Mesenchymal stem cell (in vitro differentiated cells and primary cell): ENCODE results near the gene CHCHD6. TPM values are rescaled to one million over a fixed set of nuclear protein-coding genes. Genes with fewer than 3 reads are reported as not detected.

Experiments
- DNase-seq: peaks from one replicate; pipeline ENCODE4 v3.0.0-alpha.2; 2013
- H2AFZ ChIP-seq: one replicate; pipeline ENCODE4 v1.6.1; 2013; ENCODE audit warnings: low read depth, mild to moderate bottlenecking, control low read depth, inconsistent platforms, low read length, moderate library complexity
- H2AK5ac ChIP-seq: 2 replicates; pipeline ENCODE4 v1.6.1; 2013; ENCODE audit warnings: low read length, moderate library complexity, mild to moderate bottlenecking, inconsistent platforms; ENCODE audit not compliant: severe bottlenecking
- H2BK120ac ChIP-seq: one replicate; pipeline ENCODE4 v1.6.1; 2013; ENCODE audit warnings: low read depth, mild to moderate bottlenecking, inconsistent platforms, low read length, moderate library complexity
- H2BK12ac ChIP-seq, 2 experiments: one replicate each; pipeline ENCODE4 v1.6.1; 2013; ENCODE audit warnings: inconsistent platforms in 2 of 2, low read length in 2 of 2, mild to moderate bottlenecking in 2 of 2, moderate library complexity in 2 of 2, control low read depth in 1 of 2
- H2BK15ac ChIP-seq: one replicate; pipeline ENCODE4 v1.6.1; 2013; ENCODE audit warnings: mild to moderate bottlenecking, low read depth, inconsistent platforms; ENCODE audit not compliant: poor library complexity, severe bottlenecking
- H2BK5ac ChIP-seq: 2 replicates; pipeline ENCODE4 v1.6.1; 2013; ENCODE audit warnings: low read depth, mild to moderate bottlenecking, low read length, control low read depth, inconsistent platforms; ENCODE audit not compliant: poor library complexity, severe bottlenecking
- H3K14ac ChIP-seq, 2 experiments: one replicate each; pipeline ENCODE4 v1.6.1; 2013; ENCODE audit warnings: inconsistent platforms in 2 of 2, low read length in 2 of 2, control low read depth in 1 of 2, mild to moderate bottlenecking in 1 of 2, moderate library complexity in 1 of 2
- H3K18ac ChIP-seq, 2 experiments: one replicate each; pipeline ENCODE4 v1.6.1; 2013; ENCODE audit warnings: inconsistent platforms in 2 of 2, low read length in 2 of 2, control low read depth in 1 of 2, low read depth in 1 of 2, mild to moderate bottlenecking in 1 of 2
- H3K23ac ChIP-seq, 2 experiments: one replicate each; pipeline ENCODE4 v1.6.1; 2013; ENCODE audit warnings: inconsistent platforms in 2 of 2, low read length in 2 of 2, mild to moderate bottlenecking in 2 of 2, moderate library complexity in 2 of 2, control low read depth in 1 of 2
- H3K27ac ChIP-seq: 2 replicates; pipeline ENCODE4 v1.5.1; 2013; ENCODE audit warnings: mild to moderate bottlenecking, moderate library complexity, low read length, control low read depth, inconsistent platforms; ENCODE audit not compliant: poor library complexity, severe bottlenecking
- H3K27me3 ChIP-seq, 2 experiments: 2 replicates each; pipeline versions ENCODE4 v1.6.1 to v1.7.0; 2013; ENCODE audit warnings: low read length in 2 of 2, mild to moderate bottlenecking in 2 of 2, moderate library complexity in 2 of 2, control low read depth in 1 of 2, inconsistent platforms in 1 of 2; ENCODE audit not compliant: control insufficient read depth in 1 of 2, insufficient read depth in 1 of 2
- H3K36me3 ChIP-seq, 2 experiments: 2 replicates each; pipeline versions ENCODE4 v1.6.1 to v1.7.0; 2013; ENCODE audit warnings: low read length in 2 of 2, control low read depth in 1 of 2, inconsistent platforms in 1 of 2, low read depth in 1 of 2, mild to moderate bottlenecking in 1 of 2; ENCODE audit not compliant: insufficient read depth in 2 of 2, control insufficient read depth in 1 of 2
- H3K4ac ChIP-seq, 2 experiments: one replicate each; pipeline ENCODE4 v1.6.1; 2013; ENCODE audit warnings: inconsistent platforms in 2 of 2, low read length in 2 of 2, mild to moderate bottlenecking in 2 of 2, moderate library complexity in 2 of 2, control low read depth in 1 of 2, low read depth in 1 of 2
- H3K4me1 ChIP-seq: 2 replicates; pipeline ENCODE4 v1.6.1; 2013; ENCODE audit warnings: low read depth, low read length, control low read depth; ENCODE audit not compliant: control insufficient read depth, insufficient read depth
- H3K4me2 ChIP-seq: 2 replicates; pipeline ENCODE4 v1.6.1; 2013; ENCODE audit warnings: low read length, mild to moderate bottlenecking, inconsistent platforms; ENCODE audit not compliant: poor library complexity, severe bottlenecking
- H3K4me3 ChIP-seq, 2 experiments: 2 replicates each; pipeline versions ENCODE4 v1.5.1 to v1.7.0; 2013; ENCODE audit warnings: low read length in 2 of 2, mild to moderate bottlenecking in 2 of 2, control low read depth in 1 of 2, low read depth in 1 of 2; ENCODE audit not compliant: insufficient read depth in 1 of 2
- H3K79me1 ChIP-seq: replicated peaks from 2 replicates; pipeline ENCODE4 v1.6.1; 2013; ENCODE audit warnings: mild to moderate bottlenecking, control low read depth, low read length, inconsistent platforms; ENCODE audit not compliant: poor library complexity, severe bottlenecking
- H3K9ac ChIP-seq: 2 replicates; pipeline ENCODE4 v1.7.0; 2013; ENCODE audit warnings: mild to moderate bottlenecking, low read length, moderate library complexity
- H3K9me3 ChIP-seq: 2 replicates; pipeline ENCODE4 v1.7.0; 2013; ENCODE audit warnings: mild to moderate bottlenecking, low read length; ENCODE audit not compliant: control insufficient read depth
- H4K8ac ChIP-seq: one replicate; pipeline ENCODE4 v1.6.1; 2013; ENCODE audit warnings: inconsistent platforms, mild to moderate bottlenecking, low read length, moderate library complexity
- H4K91ac ChIP-seq: one replicate; pipeline ENCODE4 v1.6.1; 2013; ENCODE audit warnings: mild to moderate bottlenecking, low read length, inconsistent platforms
- WGBS: methylation state at CpG from one replicate; pipeline ENCODE4 v1.1.7; 2013; ENCODE audit warnings: mixed read lengths; 5-methylcytosine and 5-hydroxymethylcytosine counted together
- polyA plus RNA-seq, 2 experiments: library from polyadenylated mRNA; stranded (reverse); fragments of 200-250 nt; gene quantifications; one replicate each; pipeline ENCODE4 v1.2.3, GENCODE V29; 2013

CHCHD6 gene
- polyA plus RNA-seq (2013, experiment 1 of 2) = 11.8 TPM
- 11.2 TPM for polyA plus RNA-seq (2013, experiment 2 of 2)

GRCh38 chr3:126703512-126704493 is at the start of gene CHCHD6:
Gene CHCHD6, plus strand, starts transcription at chr3:126704240. Its CDS starts 73 bp downstream, at chr3:126704313.
- WGBS = 4% methylated on average over 69 of the region's 69 CpGs
- Histone ChIP-seq H2BK12ac (no peak within 1 kb of the TSS), H2BK120ac (no peak within 1 kb of the TSS), H2BK5ac (no peak within 1 kb of the TSS), H3K27me3 (peaks cover 2 to 11% of the 10 kb centered on the region in 2 experiments), H4K8ac (peak within 1 kb of the TSS; percentile 19), H3K9ac (peak within 1 kb of the TSS; percentile 85), H3K9me3 (peaks cover 5% of the 10 kb centered on the region), H4K91ac (no peak within 1 kb of the TSS), H3K4me3 (peak within 1 kb of the TSS; percentile 88 to 94), H3K27ac (no peak within 1 kb of the TSS), H2AK5ac (no peak within 1 kb of the TSS), H3K4me2 (peak within 1 kb of the TSS; percentile 71), H3K36me3 (no peaks in the 10 kb centered on the region), H2AFZ (peak within 1 kb of the TSS; percentile 95), H3K18ac (peak within 1 kb of the TSS in 1 of 2 experiments; percentile 77), H3K4ac (no peak within 1 kb of the TSS), H3K4me1 (peaks cover 7% of the 10 kb centered on the region), H3K79me1 (peaks cover 28% of the 10 kb centered on the region), H2BK15ac (no peak within 1 kb of the TSS), H3K23ac (no peak within 1 kb of the TSS), H3K14ac (peak within 1 kb of the TSS in 1 of 2 experiments; percentile 81)
- peak; percentile 95 for DNase-seq

- H3K23ac ChIP-seq = peak within 1 kb of the TSS; percentile 1 to 83
- peak within 1 kb of the TSS in 1 of 2 experiments; percentile 44 for H3K14ac ChIP-seq
- peak within 1 kb of the TSS; percentile 54 for H2BK120ac ChIP-seq
- peak within 1 kb of the TSS; percentile 75 for H2AFZ ChIP-seq
- H2BK12ac ChIP-seq = no peak within 1 kb of the TSS
- no peaks in the 10 kb centered on the region for H3K9me3 ChIP-seq
- no peak within 1 kb of the TSS for H2AK5ac ChIP-seq
- peaks cover 7 to 40% of the 10 kb centered on the region in 2 experiments for H3K27me3 ChIP-seq
- WGBS = under 1% methylated on average over 75 of the region's 102 CpGs
- H3K36me3 ChIP-seq = no peaks in the 10 kb centered on the region
- H3K4me3 ChIP-seq = peak within 1 kb of the TSS; percentile 83 to 84
- peak within 1 kb of the TSS; percentile 92 to 95 for H3K18ac ChIP-seq
- peak within 1 kb of the TSS; percentile 91 for H4K91ac ChIP-seq
- no peak within 1 kb of the TSS for H3K27ac ChIP-seq
- H3K4ac ChIP-seq = peak within 1 kb of the TSS; percentile 67 to 86
- peak within 1 kb of the TSS; percentile 54 for H3K4me2 ChIP-seq
- H3K9ac ChIP-seq = peak within 1 kb of the TSS; percentile 92
- H4K8ac ChIP-seq = peak within 1 kb of the TSS; percentile 96
- peak; percentile 70 for DNase-seq
- H2BK15ac ChIP-seq = peak within 1 kb of the TSS; percentile 91
- H3K79me1 ChIP-seq = peaks cover 6% of the 10 kb centered on the region
- H2BK5ac ChIP-seq = no peak within 1 kb of the TSS
- H3K4me1 ChIP-seq = peaks cover 2% of the 10 kb centered on the region
These were observed 49.3 kb upstream of the CHCHD6 start, which contains the start of gene TXNRD3 for GRCh38 chr3:126654571-126655383. Gene TXNRD3, minus strand, starts transcription at chr3:126655124.

- Histone ChIP-seq H3K4me2 (no peak overlapping the region), H4K91ac (no peak overlapping the region), H4K8ac (no peak overlapping the region), H2AK5ac (no peak overlapping the region), H2AFZ (no peak overlapping the region), H3K18ac (no peak overlapping the region), H3K27me3 (peaks cover 17 to 50% of the 10 kb centered on the region in 2 experiments), H3K36me3 (no peaks in the 10 kb centered on the region), H3K9ac (no peak overlapping the region), H2BK120ac (no peak overlapping the region), H3K4me1 (peaks cover 2% of the 10 kb centered on the region), H3K27ac (no peak overlapping the region), H3K79me1 (peaks cover 2% of the 10 kb centered on the region), H2BK12ac (no peak overlapping the region), H3K9me3 (peaks cover 2% of the 10 kb centered on the region), H3K4ac (no peak overlapping the region), H2BK15ac (no peak overlapping the region), H2BK5ac (no peak overlapping the region), H3K23ac (no peak overlapping the region), H3K4me3 (no peak overlapping the region), H3K14ac (no peak overlapping the region)
- 92% methylated on average over 11 of the region's 11 CpGs for WGBS
- DNase-seq = no peak
These were observed 48.2 kb upstream of the CHCHD6 start for GRCh38 chr3:126655887-126656286.
